H1 (cell line): Measurements from ENCODE around the gene EPB41L3. TPM values are rescaled to one million over a fixed set of nuclear protein-coding genes. Genes with fewer than 3 reads are reported as not detected.

Source experiments
- CTCF ChIA-PET: fragments of 300-600 bp; sonication (Branson Sonifier 250); formaldehyde crosslinking; loops from one replicate; lab custom pipeline; 2021; ENCODE audit not compliant: partially characterized antibody; lab: Charles Lee
- POLR2A ChIA-PET: fragments of 300-600 bp; sonication (Branson Sonifier 250); formaldehyde crosslinking; loops from one replicate; lab custom pipeline; 2021; ENCODE audit warnings: inconsistent platforms; ENCODE audit not compliant: partially characterized antibody; lab: Charles Lee
- DNase-seq, 2 experiments: peaks; one replicate each; pipeline versions ENCODE4 v3.0.0 to v3.0.0-alpha.2; 2010 to 2022; ENCODE audit warnings: low spot score in 2 of 2, low read depth in 1 of 2, mixed read lengths in 1 of 2
- FAIRE-seq: peaks from 2 replicates; lab custom pipeline; 2011; peaks lifted over from hg19 to GRCh38; lab: Jason Lieb, UNC
- H2AFZ ChIP-seq: 2 replicates; pipeline ENCODE4 v1.8.1; 2012; ENCODE audit warnings: low read length, inconsistent platforms
- H2AK5ac ChIP-seq: 2 replicates; pipeline ENCODE4 v1.6.1; 2013; ENCODE audit warnings: low read depth, low read length
- H2BK120ac ChIP-seq: replicated peaks from 2 replicates; pipeline ENCODE3; 2013; ENCODE audit warnings: low read depth, low read length, inconsistent platforms
- H2BK12ac ChIP-seq: 2 replicates; pipeline ENCODE4 v1.6.1; 2013; ENCODE audit warnings: low read depth, low read length
- H2BK15ac ChIP-seq: 2 replicates; pipeline ENCODE4 v1.6.1; 2013; ENCODE audit warnings: low read length
- H2BK20ac ChIP-seq: 2 replicates; pipeline ENCODE4 v1.6.1; 2013; ENCODE audit warnings: low read length
- H2BK5ac ChIP-seq: 2 replicates; pipeline ENCODE4 v1.6.1; 2013; ENCODE audit warnings: low read depth, low read length
- H3K14ac ChIP-seq: 2 replicates; pipeline ENCODE4 v1.6.1; 2013; ENCODE audit warnings: inconsistent platforms; ENCODE audit not compliant: insufficient read length
- H3K18ac ChIP-seq: 2 replicates; pipeline ENCODE4 v1.6.1; 2013; ENCODE audit warnings: low read length; ENCODE audit errors: extremely low read depth
- H3K23ac ChIP-seq: 2 replicates; pipeline ENCODE4 v1.6.1; 2013; ENCODE audit warnings: inconsistent platforms; ENCODE audit not compliant: insufficient read length
- H3K23me2 ChIP-seq: 2 replicates; pipeline ENCODE4 v1.6.1; 2013; ENCODE audit warnings: low read depth, low read length
- H3K27ac ChIP-seq: 2 replicates; pipeline ENCODE4 v1.6.1; 2011; ENCODE audit warnings: low read depth, low read length, inconsistent platforms
- H3K27me3 ChIP-seq, 4 experiments: replicated peaks in 1 of 4; 1 replicate in 1 of 4; 2 replicates in 3 of 4; pipeline versions ENCODE4 v1.6.1 to v1.8.1; 2011 to 2013; ENCODE audit warnings: low read length in 3 of 4, mild to moderate bottlenecking in 3 of 4, inconsistent platforms in 2 of 4, mixed read lengths in 2 of 4, moderate library complexity in 1 of 4; ENCODE audit not compliant: control insufficient read depth in 3 of 4, insufficient read depth in 3 of 4; ENCODE audit errors: extremely low read depth in 1 of 4
- H3K36me3 ChIP-seq, 4 experiments: 2 replicates each; pipeline versions ENCODE4 v1.6.1 to v1.8.1; 2011 to 2013; ENCODE audit warnings: mild to moderate bottlenecking in 4 of 4, low read length in 3 of 4, moderate library complexity in 2 of 4, control low read depth in 1 of 4, inconsistent platforms in 1 of 4; ENCODE audit not compliant: insufficient read depth in 4 of 4, control insufficient read depth in 2 of 4
- H3K4ac ChIP-seq: replicated peaks from 2 replicates; pipeline ENCODE3; 2013; ENCODE audit warnings: low read length, low read depth, mixed read lengths, inconsistent platforms; ENCODE audit not compliant: insufficient read length
- H3K4me1 ChIP-seq, 4 experiments: replicated peaks in 1 of 4; 1 replicate in 1 of 4; 2 replicates in 3 of 4; pipeline versions ENCODE4 v1.6.1 to v1.8.1; 2011 to 2013; ENCODE audit warnings: low read length in 3 of 4, inconsistent platforms in 2 of 4, mixed read lengths in 1 of 4; ENCODE audit not compliant: insufficient read depth in 4 of 4, control insufficient read depth in 3 of 4
- H3K4me2 ChIP-seq, 2 experiments: 2 replicates each; pipeline versions ENCODE4 v1.6.1 to v1.8.1; 2011 to 2013; ENCODE audit warnings: low read depth in 2 of 2, low read length in 2 of 2, control low read depth in 1 of 2, inconsistent platforms in 1 of 2, mild to moderate bottlenecking in 1 of 2; ENCODE audit not compliant: insufficient read depth in 1 of 2
- H3K4me3 ChIP-seq, 4 experiments: fragments of 200-600, 300-600 bp in 1 of 4; sonication (generic), shearing (Covaris generic), sonication (Bioruptor Twin) in 1 of 4; 2 replicates each; pipeline versions ENCODE4 v1.5.1 to v1.8.1; 2011 to 2016; ENCODE audit warnings: low read length in 4 of 4, low read depth in 3 of 4, control low read depth in 2 of 4, inconsistent platforms in 2 of 4, mild to moderate bottlenecking in 2 of 4, mixed read lengths in 1 of 4, moderate library complexity in 1 of 4; ENCODE audit not compliant: insufficient read depth in 2 of 4; ENCODE audit errors: extremely low read depth in 1 of 4
- H3K56ac ChIP-seq: replicated peaks from 2 replicates; pipeline ENCODE3; 2013; ENCODE audit warnings: low read depth, mild to moderate bottlenecking, mixed read lengths, low read length, inconsistent platforms; ENCODE audit not compliant: insufficient read length
- H3K79me1 ChIP-seq: 2 replicates; pipeline ENCODE4 v1.6.1; 2013; ENCODE audit warnings: low read depth, low read length, control low read depth
- H3K79me2 ChIP-seq, 2 experiments: 2 replicates each; pipeline versions ENCODE4 v1.6.1 to v1.8.1; 2012 to 2013; ENCODE audit warnings: low read length in 2 of 2, mild to moderate bottlenecking in 2 of 2, inconsistent platforms in 1 of 2; ENCODE audit not compliant: insufficient read depth in 2 of 2, control insufficient read depth in 1 of 2
- H3K9ac ChIP-seq, 4 experiments: replicated peaks in 1 of 4; 1 replicate in 1 of 4; 2 replicates in 3 of 4; pipeline versions ENCODE4 v1.6.1 to v1.8.1; 2011 to 2013; ENCODE audit warnings: low read depth in 3 of 4, low read length in 3 of 4, control low read depth in 2 of 4, mild to moderate bottlenecking in 2 of 4, moderate library complexity in 2 of 4, inconsistent platforms in 1 of 4; ENCODE audit errors: extremely low read depth in 1 of 4
- H3K9me3 ChIP-seq, 2 experiments: 2 replicates each; pipeline versions ENCODE4 v1.6.1 to v1.8.1; 2012 to 2013; ENCODE audit warnings: mild to moderate bottlenecking in 2 of 2, moderate library complexity in 2 of 2, control low read depth in 1 of 2, inconsistent platforms in 1 of 2, low read depth in 1 of 2, low read length in 1 of 2, mixed read lengths in 1 of 2; ENCODE audit not compliant: insufficient read depth in 2 of 2
- H4K20me1 ChIP-seq, 2 experiments: replicated peaks in 1 of 2; 2 replicates each; pipeline versions ENCODE3 to v1.8.1; 2011 to 2013; ENCODE audit warnings: inconsistent platforms in 2 of 2, low read length in 2 of 2, mild to moderate bottlenecking in 1 of 2; ENCODE audit not compliant: insufficient read depth in 2 of 2, control insufficient read depth in 1 of 2
- H4K5ac ChIP-seq: 2 replicates; pipeline ENCODE4 v1.6.1; 2013; ENCODE audit warnings: low read length, low read depth, mixed read lengths, inconsistent platforms; ENCODE audit not compliant: insufficient read length
- H4K8ac ChIP-seq: 2 replicates; pipeline ENCODE4 v1.8.0; 2013; ENCODE audit warnings: mild to moderate bottlenecking, moderate library complexity, low read length, inconsistent platforms; ENCODE audit not compliant: insufficient read depth; ENCODE audit errors: extremely low read depth
- H4K91ac ChIP-seq: replicated peaks from 2 replicates; pipeline ENCODE3; 2013; ENCODE audit warnings: low read length, mixed read lengths, inconsistent platforms; ENCODE audit not compliant: insufficient read length
- ASH2L ChIP-seq: fragments of 200-600, 300-600 bp; sonication (generic); IDR thresholded peaks from one replicate; pipeline ENCODE4 v1.7.1; 2017; ENCODE audit warnings: low read length
- CBX5 ChIP-seq: fragments of 300-800, 300-1000 bp; sonication (generic); IDR thresholded peaks from 2 replicates; pipeline ENCODE4 v1.7.1; 2016; ENCODE audit warnings: antibody characterized with exemption, low read length, low read depth
- CHD2 ChIP-seq: IDR thresholded peaks from 2 replicates; pipeline ENCODE4 v1.6.1; 2012; ENCODE audit warnings: low read length, improper control_type of control experiment
- CTBP2 ChIP-seq: IDR thresholded peaks from 2 replicates; pipeline ENCODE4 v1.7.0; 2011; ENCODE audit warnings: borderline replicate concordance, mild to moderate bottlenecking, moderate library complexity, mixed read lengths, low read length; ENCODE audit not compliant: insufficient read depth, insufficient read length
- EP300 ChIP-seq, 2 experiments: IDR thresholded peaks; 1 replicate in 1 of 2; 2 replicates in 1 of 2; pipeline ENCODE4 v1.6.1; 2011 to 2012; ENCODE audit warnings: low read depth in 2 of 2, low read length in 2 of 2, mild to moderate bottlenecking in 2 of 2, borderline replicate concordance in 1 of 2, inconsistent platforms in 1 of 2, moderate library complexity in 1 of 2
- GABPA ChIP-seq: IDR thresholded peaks from 2 replicates; pipeline ENCODE4 v1.6.1; 2011; ENCODE audit warnings: mild to moderate bottlenecking, low read length, moderate library complexity, borderline replicate concordance; ENCODE audit not compliant: insufficient read depth
- SIN3A ChIP-seq, 2 experiments: IDR thresholded peaks in 1 of 2; conservative IDR thresholded peaks in 1 of 2; 2 replicates each; pipeline ENCODE4 v1.6.1; 2011 to 2012; ENCODE audit warnings: low read length in 2 of 2, improper control_type of control experiment in 1 of 2, low read depth in 1 of 2, mild to moderate bottlenecking in 1 of 2
- SUZ12 ChIP-seq: fragments of 200-600 bp; sonication (generic); IDR thresholded peaks from 2 replicates; pipeline ENCODE4 v1.6.1; 2012; ENCODE audit warnings: mild to moderate bottlenecking, inconsistent platforms, low read length, moderate library complexity, mixed read lengths
- polyA plus RNA-seq, 7 experiments: library from polyadenylated mRNA; depleted of rRNA in 3 of 7; stranded (reverse) in 5 of 7; unstranded in 2 of 7; fragments of >200 nt in 5 of 7; fragments of 200-250 nt in 2 of 7; gene quantifications; 1 replicate in 5 of 7; 2 replicates in 1 of 7; 4 replicates in 1 of 7; pipeline versions ENCODE4 v1.2.1 to v1.2.3, GENCODE V29; 2011 to 2013; ENCODE audit warnings: missing spikeins in 2 of 7, mixed read lengths in 2 of 7
- total RNA-seq: library from RNA; stranded (reverse); fragmentation: NEBNext Ultra II Directional; extraction: Animal tissue kit (Norgen Biotek cat#: 25700); gene quantifications from 2 replicates; pipeline ENCODE4 v1.2.1, GENCODE V29; 2021
- TF ChIP-seq, protein P1 (sequence below), 3 experiments: IDR thresholded peaks; 1 replicate in 2 of 3; 2 replicates in 1 of 3; pipeline versions ENCODE4 v1.5.1 to v1.6.1; 2011; ENCODE audit warnings: low read length in 3 of 3, mild to moderate bottlenecking in 3 of 3, inconsistent platforms in 2 of 3, low read depth in 1 of 3, moderate library complexity in 1 of 3; ENCODE audit not compliant: insufficient read depth in 1 of 3; ENCODE audit errors: control extremely low read depth in 1 of 3
- TF ChIP-seq, protein P2 (sequence below): IDR thresholded peaks from 2 replicates; pipeline ENCODE4 v1.6.1; 2011; ENCODE audit warnings: low read depth, mild to moderate bottlenecking, low read length; ENCODE audit not compliant: insufficient read depth

The EPB41L3 gene
- total and polyA plus RNA-seq, 2 of the 8 experiments (the other 6 are each of a cell fraction or from before 2014, with no cell fraction given): 7.9 to 16.1 TPM

- Histone ChIP-seq H2BK120ac (no peak overlapping the region), H2BK15ac (no peak overlapping the region), H4K20me1 (no peaks in the 10 kb centered on the region), H3K79me2 (no peaks in the 10 kb centered on the region), H2AK5ac (no peak overlapping the region), H2BK20ac (no peak overlapping the region), H3K79me1 (no peaks in the 10 kb centered on the region), H3K4me1 (no peaks in the 10 kb centered on the region), H3K18ac (no peak overlapping the region), H4K5ac (no peak overlapping the region), H3K27ac (no peak overlapping the region), H2BK5ac (no peak overlapping the region), H3K14ac (no peak overlapping the region), H3K36me3 (no peaks in the 10 kb centered on the region), H3K56ac (no peak overlapping the region), H3K4me3 (no peak overlapping the region), H2BK12ac (no peak overlapping the region), H3K9ac (no peak overlapping the region), H3K4me2 (no peak overlapping the region), H3K4ac (no peak overlapping the region), H3K27me3 (no peaks in the 10 kb centered on the region), H2AFZ (no peak overlapping the region), H4K91ac (no peak overlapping the region), H3K23me2 (peaks cover 9% of the 10 kb centered on the region; the same call in 1 of the 2 replicates), H3K9me3 (no peaks in the 10 kb centered on the region), H3K23ac (no peak overlapping the region), H4K8ac (no peak overlapping the region)
- FAIRE-seq (no peak), DNase-seq (no peak)
- POLR2A ChIA-PET: no interaction called here
- CTCF ChIA-PET: interaction anchor here (0.5 to 0.9 kb wide), 2 partner anchors 15 to 83 kb away, joined by 3 read pairs; no protein-coding TSS in a partner anchor
- TF ChIP-seq, protein P1, sequence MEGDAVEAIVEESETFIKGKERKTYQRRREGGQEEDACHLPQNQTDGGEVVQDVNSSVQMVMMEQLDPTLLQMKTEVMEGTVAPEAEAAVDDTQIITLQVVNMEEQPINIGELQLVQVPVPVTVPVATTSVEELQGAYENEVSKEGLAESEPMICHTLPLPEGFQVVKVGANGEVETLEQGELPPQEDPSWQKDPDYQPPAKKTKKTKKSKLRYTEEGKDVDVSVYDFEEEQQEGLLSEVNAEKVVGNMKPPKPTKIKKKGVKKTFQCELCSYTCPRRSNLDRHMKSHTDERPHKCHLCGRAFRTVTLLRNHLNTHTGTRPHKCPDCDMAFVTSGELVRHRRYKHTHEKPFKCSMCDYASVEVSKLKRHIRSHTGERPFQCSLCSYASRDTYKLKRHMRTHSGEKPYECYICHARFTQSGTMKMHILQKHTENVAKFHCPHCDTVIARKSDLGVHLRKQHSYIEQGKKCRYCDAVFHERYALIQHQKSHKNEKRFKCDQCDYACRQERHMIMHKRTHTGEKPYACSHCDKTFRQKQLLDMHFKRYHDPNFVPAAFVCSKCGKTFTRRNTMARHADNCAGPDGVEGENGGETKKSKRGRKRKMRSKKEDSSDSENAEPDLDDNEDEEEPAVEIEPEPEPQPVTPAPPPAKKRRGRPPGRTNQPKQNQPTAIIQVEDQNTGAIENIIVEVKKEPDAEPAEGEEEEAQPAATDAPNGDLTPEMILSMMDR (IDR thresholded peaks at IDR 0.05; ENCODE audit: control extremely low read depth in 1 of 3, insufficient read depth in 1 of 3, low read depth in 1 of 3, low read length in 3 of 3): no peak
- TF ChIP-seq ASH2L (no peak), GABPA (no peak), SIN3A (conservative IDR thresholded peaks at IDR 0.05 in 1 of 2, IDR thresholded peaks at IDR 0.05 in 1 of 2; ENCODE audit: low read depth in 1 of 2, low read length in 2 of 2) (no peak), SUZ12 (no peak), EP300 (IDR thresholded peaks at IDR 0.05; ENCODE audit: borderline replicate concordance in 1 of 2, low read depth in 2 of 2, low read length in 2 of 2) (no peak), CHD2 (no peak), CBX5 (no peak), CTBP2 (no peak)
- TF ChIP-seq, protein P2, sequence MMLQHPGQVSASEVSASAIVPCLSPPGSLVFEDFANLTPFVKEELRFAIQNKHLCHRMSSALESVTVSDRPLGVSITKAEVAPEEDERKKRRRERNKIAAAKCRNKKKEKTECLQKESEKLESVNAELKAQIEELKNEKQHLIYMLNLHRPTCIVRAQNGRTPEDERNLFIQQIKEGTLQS: no peak
These were observed 40.1 kb downstream of the EPB41L3 start for GRCh38 chr18:5503740-5504139.
